Fibroblast of lung (primary cell): ENCODE results near the gene DEGS2.

ENCODE experiments used
- CTCF ChIP-seq, 2 donors: IDR thresholded peaks in 1 of 2; conservative IDR thresholded peaks in 1 of 2; 1 replicate in 1 of 2; 2 replicates in 1 of 2; pipeline ENCODE4 v1.5.1; 2011 to 2012; ENCODE audit warnings: low read length in 2 of 2, control low read depth in 1 of 2, inconsistent platforms in 1 of 2, low read depth in 1 of 2, mild to moderate bottlenecking in 1 of 2
- EZH2 ChIP-seq: IDR thresholded peaks from 2 replicates; pipeline ENCODE4 v1.5.1; 2012; ENCODE audit warnings: low read length, control low read depth, mild to moderate bottlenecking; ENCODE audit errors: missing control alignments

DNA sequence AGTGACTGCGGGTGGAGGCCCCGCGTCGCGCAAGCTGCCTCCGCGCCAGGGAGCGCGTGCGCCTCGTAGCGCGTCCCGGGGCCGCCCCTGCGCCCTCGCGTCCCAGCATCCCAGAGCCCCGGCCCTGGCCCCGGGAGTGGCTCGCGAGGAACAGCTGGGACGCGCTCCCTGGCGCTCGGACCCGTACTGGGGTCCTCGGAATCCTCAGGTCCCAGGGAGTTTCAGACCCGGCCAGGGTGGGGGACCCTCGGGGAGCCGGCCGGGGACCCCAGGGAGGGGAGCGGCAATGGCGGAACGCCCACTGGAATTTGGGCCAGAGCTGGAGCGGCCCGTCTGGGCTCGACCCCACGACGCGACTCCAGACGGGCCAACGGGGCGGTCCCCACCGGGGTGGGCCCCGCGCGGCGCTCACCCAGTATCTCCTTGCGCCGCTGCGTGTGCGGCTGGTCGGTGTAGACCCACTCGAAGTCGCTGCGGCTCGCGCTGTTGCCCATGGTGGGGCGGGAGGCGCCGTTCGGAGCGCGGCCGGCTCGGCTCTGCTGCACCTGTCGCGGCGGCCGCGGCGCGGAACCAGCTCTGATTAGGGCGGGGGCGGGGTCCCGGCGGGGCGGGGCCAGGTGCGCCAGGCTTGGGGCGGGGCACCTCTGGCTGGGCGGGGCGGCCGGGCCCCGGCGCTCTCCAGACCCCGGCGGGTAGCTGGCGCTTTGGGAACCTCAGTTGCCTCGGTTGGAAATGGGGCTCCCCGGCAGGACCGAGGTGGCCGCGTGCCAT, at the start of gene DEGS2:
- TF ChIP-seq CTCF (conservative IDR thresholded peaks at IDR 0.05 in 1 of 2, IDR thresholded peaks at IDR 0.05 in 1 of 2; ENCODE audit: low read depth in 1 of 2, low read length in 2 of 2) (no peak), EZH2 (peak; percentile 23)
